Skeletal muscle satellite cell (primary cell): ENCODE results near the gene MTFMT.

Experiments
- H3K27me3 ChIP-seq: 2 replicates; pipeline ENCODE4 v1.7.0; 2013; ENCODE audit warnings: low read length; ENCODE audit not compliant: control insufficient read depth, insufficient read depth
- H3K36me3 ChIP-seq: 2 replicates; pipeline ENCODE4 v1.7.0; 2013; ENCODE audit warnings: mild to moderate bottlenecking, control low read depth, low read length; ENCODE audit not compliant: insufficient read depth
- H3K4me1 ChIP-seq: 2 replicates; pipeline ENCODE4 v1.7.0; 2013; ENCODE audit warnings: low read length; ENCODE audit not compliant: control insufficient read depth, insufficient read depth
- H3K4me2 ChIP-seq: 2 replicates; pipeline ENCODE4 v1.7.0; 2013; ENCODE audit warnings: mild to moderate bottlenecking, low read length
- H3K4me3 ChIP-seq: 2 replicates; pipeline ENCODE4 v1.7.0; 2013; ENCODE audit warnings: low read length
- H3K9ac ChIP-seq: 2 replicates; pipeline ENCODE4 v1.7.0; 2013; ENCODE audit warnings: mild to moderate bottlenecking, low read depth, low read length, moderate library complexity
- H3K9me3 ChIP-seq: replicated peaks from 2 replicates; pipeline ENCODE4 v1.7.0; 2013; ENCODE audit warnings: mild to moderate bottlenecking, control low read depth, low read length

The MTFMT gene

DNA sequence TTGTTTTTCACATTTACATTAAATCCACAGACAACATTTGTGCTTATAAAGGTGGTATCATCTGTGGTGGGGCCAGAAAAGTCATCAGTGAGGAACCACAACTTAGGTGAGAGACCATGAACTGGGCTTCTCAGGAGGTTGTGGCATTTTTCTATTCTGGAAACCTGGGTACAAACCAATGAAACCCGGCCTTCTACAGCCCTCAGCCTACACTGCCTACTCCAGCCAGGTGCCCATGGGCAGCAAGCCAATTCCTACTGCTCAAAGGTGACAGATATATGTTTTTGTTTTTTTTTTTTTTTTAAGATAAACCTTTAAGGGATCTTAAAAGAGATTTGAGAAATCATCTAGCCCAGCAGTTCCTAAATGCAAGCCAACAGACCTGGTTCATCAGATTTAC lies 60.0 kb downstream of the MTFMT start:
- H3K27me3 ChIP-seq, result no peaks in the 10 kb centered on the region
- H3K4me2 ChIP-seq, result no peak overlapping the region
- H3K9ac ChIP-seq, result no peak overlapping the region
- H3K4me1 ChIP-seq, result no peaks in the 10 kb centered on the region
- no peaks in the 10 kb centered on the region for H3K9me3 ChIP-seq
- H3K36me3 ChIP-seq, result peaks cover 50% of the 10 kb centered on the region
- no peak overlapping the region for H3K4me3 ChIP-seq

DNA sequence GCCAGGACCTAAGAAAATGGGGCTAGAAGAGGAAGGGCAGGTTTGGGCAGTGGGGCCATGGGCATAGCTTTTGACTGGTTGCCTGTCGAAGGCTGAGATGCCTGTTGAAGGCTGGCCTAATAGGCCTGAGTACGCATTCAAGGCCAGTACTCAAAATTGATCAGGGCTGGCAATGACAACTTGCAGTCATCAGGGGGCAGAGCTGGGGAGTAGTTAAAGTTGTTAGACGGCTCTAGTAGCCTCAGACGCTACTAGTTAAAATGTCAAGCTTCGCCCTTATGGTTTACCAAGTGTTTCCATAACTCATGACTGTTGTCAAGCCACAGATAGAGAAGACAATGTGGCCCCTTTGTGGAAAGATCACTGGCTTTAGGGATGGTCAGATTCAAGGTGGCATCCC lies 68.4 kb downstream of the MTFMT start:
- peaks cover 68% of the 10 kb centered on the region for H3K36me3 ChIP-seq
- H3K27me3 ChIP-seq, result no peaks in the 10 kb centered on the region
- H3K4me2 ChIP-seq, result no peak overlapping the region
- no peak overlapping the region for H3K9ac ChIP-seq
- H3K9me3 ChIP-seq, result no peaks in the 10 kb centered on the region
- no peaks in the 10 kb centered on the region for H3K4me1 ChIP-seq
- H3K4me3 ChIP-seq, result no peak overlapping the region

DNA sequence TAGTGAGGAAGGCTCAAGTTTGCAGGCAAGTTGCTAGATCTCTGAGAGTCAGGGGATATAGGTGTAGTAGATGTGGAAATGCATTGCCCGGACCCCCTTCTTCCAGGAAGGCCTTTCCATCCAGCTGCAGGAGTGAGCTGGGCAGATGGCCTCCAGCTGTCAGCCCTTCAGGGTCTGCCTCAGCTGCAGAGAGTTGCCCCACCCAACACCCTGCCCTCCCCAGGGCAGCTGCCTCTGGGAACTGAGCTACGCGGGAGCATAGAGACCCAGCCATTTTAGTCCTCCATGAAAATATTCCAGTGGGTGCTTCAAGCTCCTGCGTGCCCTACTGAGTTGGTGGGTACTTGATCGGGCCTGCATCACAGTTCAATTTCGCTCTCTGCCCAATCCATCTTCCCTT lies 69.3 kb downstream of the MTFMT start:
- Histone ChIP-seq H3K36me3 (peaks cover 72% of the 10 kb centered on the region), H3K4me2 (no peak overlapping the region), H3K9ac (no peak overlapping the region)

DNA sequence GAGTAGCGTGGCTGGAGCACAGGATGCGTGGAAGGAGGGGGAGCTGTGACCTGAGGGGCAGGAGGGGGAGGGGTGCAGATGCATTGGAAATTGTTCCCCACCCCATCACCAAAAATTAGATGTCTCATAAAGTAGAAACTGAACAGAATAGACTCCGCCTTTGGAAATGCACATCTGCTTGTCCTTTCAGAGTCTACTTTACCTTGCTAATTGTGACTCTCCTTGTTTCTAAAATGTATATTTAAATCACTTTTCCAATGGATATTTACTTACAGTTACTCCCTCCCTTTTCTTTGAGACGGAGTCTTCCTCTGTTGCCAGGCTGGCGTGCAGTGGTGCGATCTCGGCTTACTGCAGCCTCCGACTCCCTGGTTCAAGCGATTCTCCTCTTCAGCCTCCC lies 70.3 kb downstream of the MTFMT start:
- Histone ChIP-seq H3K9me3 (no peaks in the 10 kb centered on the region), H3K36me3 (peaks cover 66% of the 10 kb centered on the region), H3K4me2 (no peak overlapping the region), H3K4me3 (no peak overlapping the region), H3K9ac (no peak overlapping the region), H3K27me3 (no peaks in the 10 kb centered on the region), H3K4me1 (no peaks in the 10 kb centered on the region)

More for the DNA sequence above, 69.3 kb downstream of the MTFMT start:
- no peaks in the 10 kb centered on the region for H3K4me1 ChIP-seq
- H3K27me3 ChIP-seq, result no peaks in the 10 kb centered on the region
- no peak overlapping the region for H3K4me3 ChIP-seq
- no peaks in the 10 kb centered on the region for H3K9me3 ChIP-seq

DNA sequence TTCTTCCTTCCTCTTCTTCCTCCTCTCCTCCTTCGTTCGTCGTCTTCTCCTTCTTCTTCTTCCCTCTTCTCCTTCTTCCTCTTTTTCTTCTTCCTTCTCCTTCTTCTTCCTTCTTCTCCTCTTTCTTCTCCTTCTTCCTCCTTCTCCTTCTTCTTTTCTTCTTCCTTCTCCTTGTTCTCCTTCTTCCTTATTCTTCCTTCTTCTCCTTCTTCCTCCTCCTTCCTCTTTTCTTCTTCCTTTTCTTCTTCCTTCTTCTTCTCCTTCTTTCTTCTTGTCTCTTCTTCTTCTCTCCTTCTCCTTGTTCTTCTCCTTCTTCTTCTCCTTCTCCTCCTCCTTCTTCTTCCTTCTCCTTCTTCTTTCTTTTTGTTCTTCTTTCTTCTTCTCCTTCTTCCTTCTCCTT lies 75.0 kb downstream of the MTFMT start:
- Histone ChIP-seq H3K9me3 (no peaks in the 10 kb centered on the region), H3K4me1 (no peaks in the 10 kb centered on the region), H3K4me3 (no peak overlapping the region), H3K9ac (no peak overlapping the region), H3K4me2 (no peak overlapping the region), H3K27me3 (no peaks in the 10 kb centered on the region), H3K36me3 (peaks cover 24% of the 10 kb centered on the region)

DNA sequence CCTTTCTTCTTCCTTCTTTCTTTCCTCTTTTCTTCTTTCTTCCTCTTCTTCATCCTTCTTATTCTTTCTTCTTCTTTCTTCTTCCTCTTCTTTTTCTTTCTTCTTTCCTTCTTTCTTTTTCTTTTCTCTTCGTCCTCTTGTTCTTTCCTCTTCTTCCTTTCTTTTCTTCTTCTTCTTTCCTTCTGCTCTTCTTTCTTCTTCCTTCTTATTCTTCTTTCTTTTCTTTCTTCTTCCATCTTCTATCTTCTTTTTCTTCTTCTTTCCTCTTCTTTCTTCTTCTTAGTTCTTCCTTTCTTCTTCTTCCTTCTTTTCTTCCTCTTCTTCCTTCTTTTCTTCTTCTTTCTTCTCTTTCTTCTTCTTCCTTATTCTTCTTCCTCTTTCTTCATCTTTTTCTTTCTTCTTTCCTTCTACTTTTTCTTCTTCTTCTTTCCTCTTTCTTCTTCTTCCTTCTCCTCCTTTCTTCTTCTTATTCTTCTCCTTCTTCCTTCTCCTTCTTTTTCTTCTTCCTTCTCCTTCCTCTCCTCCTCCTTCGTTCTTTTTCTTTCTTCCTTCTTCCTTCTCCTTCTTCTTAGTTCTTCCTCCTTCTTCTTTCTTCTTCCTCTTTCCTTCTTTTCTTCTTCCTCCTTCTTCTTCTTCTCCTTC lies 77.5 kb downstream of the MTFMT start:
- peaks cover 10% of the 10 kb centered on the region for H3K36me3 ChIP-seq
- no peaks in the 10 kb centered on the region for H3K27me3 ChIP-seq
- H3K4me3 ChIP-seq, result no peak overlapping the region
- H3K9me3 ChIP-seq, result no peaks in the 10 kb centered on the region
- H3K4me2 ChIP-seq, result no peak overlapping the region
- no peaks in the 10 kb centered on the region for H3K4me1 ChIP-seq
- no peak overlapping the region for H3K9ac ChIP-seq
